HUES6 (cell line): ENCODE results near the gene MAP2K5.

ENCODE experiments used
- H3K27ac ChIP-seq: 2 replicates; pipeline ENCODE4 v1.7.0; 2013; ENCODE audit warnings: low read depth, mild to moderate bottlenecking, low read length, inconsistent platforms
- H3K27me3 ChIP-seq: 2 replicates; pipeline ENCODE4 v1.6.1; 2013; ENCODE audit warnings: low read length; ENCODE audit not compliant: control insufficient read depth, insufficient read depth
- H3K36me3 ChIP-seq: 2 replicates; pipeline ENCODE4 v1.6.1; 2013; ENCODE audit warnings: low read length; ENCODE audit not compliant: control insufficient read depth, insufficient read depth
- H3K4me1 ChIP-seq: 2 replicates; pipeline ENCODE4 v1.6.1; 2013; ENCODE audit warnings: low read length; ENCODE audit not compliant: control insufficient read depth, insufficient read depth
- H3K4me3 ChIP-seq: 2 replicates; pipeline ENCODE4 v1.5.1; 2013; ENCODE audit warnings: low read depth, low read length
- H3K9ac ChIP-seq: one replicate; pipeline ENCODE4 v1.6.1; 2013; ENCODE audit warnings: mild to moderate bottlenecking, low read length
- H3K9me3 ChIP-seq: 2 replicates; pipeline ENCODE4 v1.6.1; 2013; ENCODE audit warnings: low read depth, low read length; ENCODE audit not compliant: control insufficient read depth, insufficient read depth

The MAP2K5 gene

GRCh38 chr15:67809866-67810265 is 267.4 kb downstream of the MAP2K5 start:
- Histone ChIP-seq H3K27ac (no peak overlapping the region), H3K4me3 (no peak overlapping the region), H3K9me3 (no peaks in the 10 kb centered on the region), H3K36me3 (no peaks in the 10 kb centered on the region), H3K27me3 (peaks cover 8% of the 10 kb centered on the region; the same call in 1 of the 2 replicates), H3K4me1 (peaks cover 31% of the 10 kb centered on the region), H3K9ac (no peak overlapping the region)

GRCh38 chr15:67812241-67812644 is 269.7 kb downstream of the MAP2K5 start:
- peaks cover 27% of the 10 kb centered on the region for H3K27me3 ChIP-seq
- H3K4me3 ChIP-seq: no peak overlapping the region
- no peak overlapping the region for H3K9ac ChIP-seq
- no peak overlapping the region for H3K27ac ChIP-seq
- peaks cover 5% of the 10 kb centered on the region for H3K9me3 ChIP-seq
- H3K4me1 ChIP-seq: peaks cover 16% of the 10 kb centered on the region
- no peaks in the 10 kb centered on the region for H3K36me3 ChIP-seq

GRCh38 chr15:67813104-67813634 is 270.7 kb downstream of the MAP2K5 start:
- no peak overlapping the region for H3K9ac ChIP-seq
- H3K4me1 ChIP-seq: peaks cover 16% of the 10 kb centered on the region
- H3K9me3 ChIP-seq: peaks cover 5% of the 10 kb centered on the region
- H3K27me3 ChIP-seq: peaks cover 36% of the 10 kb centered on the region
- no peaks in the 10 kb centered on the region for H3K36me3 ChIP-seq
- no peak overlapping the region for H3K27ac ChIP-seq
- H3K4me3 ChIP-seq: no peak overlapping the region

GRCh38 chr15:67815036-67815592 is 272.6 kb downstream of the MAP2K5 start:
- H3K4me1 ChIP-seq: peaks cover 23% of the 10 kb centered on the region
- H3K9me3 ChIP-seq: peaks cover 5% of the 10 kb centered on the region
- no peak overlapping the region for H3K9ac ChIP-seq
- no peaks in the 10 kb centered on the region for H3K36me3 ChIP-seq
- peaks cover 55% of the 10 kb centered on the region for H3K27me3 ChIP-seq
- no peak overlapping the region for H3K27ac ChIP-seq
- no peak overlapping the region for H3K4me3 ChIP-seq

- H3K36me3 ChIP-seq: no peaks in the 10 kb centered on the region
- no peak overlapping the region for H3K4me3 ChIP-seq
- peaks cover 5% of the 10 kb centered on the region for H3K9me3 ChIP-seq
- H3K4me1 ChIP-seq: peaks cover 37% of the 10 kb centered on the region
- H3K27ac ChIP-seq: no peak overlapping the region
- H3K27me3 ChIP-seq: peaks cover 70% of the 10 kb centered on the region
- no peak overlapping the region for H3K9ac ChIP-seq
Measured at GRCh38 chr15:67816668-67817067, 274.2 kb downstream of the MAP2K5 start.

GRCh38 chr15:67818464-67818863 is 276.0 kb downstream of the MAP2K5 start:
- Histone ChIP-seq H3K9ac (no peak overlapping the region), H3K27me3 (peaks cover 80% of the 10 kb centered on the region), H3K27ac (no peak overlapping the region), H3K4me3 (no peak overlapping the region), H3K36me3 (no peaks in the 10 kb centered on the region), H3K9me3 (peaks cover 5% of the 10 kb centered on the region), H3K4me1 (peaks cover 35% of the 10 kb centered on the region)

- Histone ChIP-seq H3K4me1 (peaks cover 44% of the 10 kb centered on the region), H3K27me3 (peaks cover 92% of the 10 kb centered on the region), H3K9me3 (peaks cover 5% of the 10 kb centered on the region), H3K36me3 (no peaks in the 10 kb centered on the region), H3K27ac (no peak overlapping the region), H3K4me3 (peak overlapping the region; percentile 39), H3K9ac (no peak overlapping the region)
Measured at GRCh38 chr15:67819636-67820035, 277.1 kb downstream of the MAP2K5 start.

- Histone ChIP-seq H3K27ac (no peak overlapping the region), H3K9ac (no peak overlapping the region), H3K4me1 (peaks cover 48% of the 10 kb centered on the region), H3K27me3 (peaks cover 94% of the 10 kb centered on the region), H3K36me3 (no peaks in the 10 kb centered on the region), H3K4me3 (peak overlapping the region; percentile 39), H3K9me3 (peaks cover 5% of the 10 kb centered on the region)
Measured at GRCh38 chr15:67820122-67820991, 277.9 kb downstream of the MAP2K5 start.

GRCh38 chr15:67820992-67821783 is 278.7 kb downstream of the MAP2K5 start:
- Histone ChIP-seq H3K4me3 (peak overlapping the region; percentile 48), H3K27ac (no peak overlapping the region), H3K36me3 (no peaks in the 10 kb centered on the region), H3K9me3 (no peaks in the 10 kb centered on the region), H3K9ac (no peak overlapping the region), H3K27me3 (peaks cover 97% of the 10 kb centered on the region), H3K4me1 (peaks cover 56% of the 10 kb centered on the region)

- Histone ChIP-seq H3K4me1 (peaks cover 59% of the 10 kb centered on the region), H3K9ac (no peak overlapping the region), H3K9me3 (no peaks in the 10 kb centered on the region), H3K27me3 (peaks cover 99% of the 10 kb centered on the region), H3K27ac (no peak overlapping the region), H3K4me3 (peak overlapping the region; percentile 48), H3K36me3 (no peaks in the 10 kb centered on the region)
Measured at GRCh38 chr15:67821784-67822440, 279.4 kb downstream of the MAP2K5 start.
